SH-SY5Y (cell line): Measurements from ENCODE around the gene ITPR1.

Experiments used
- GATA2 ChIP-seq: IDR thresholded peaks from 2 replicates; pipeline ENCODE4 v1.6.1; 2011; ENCODE audit warnings: mild to moderate bottlenecking, low read depth, low read length
- GATA3 ChIP-seq: IDR thresholded peaks from 2 replicates; pipeline ENCODE4 v1.6.1; 2011; ENCODE audit warnings: low read depth, mild to moderate bottlenecking, low read length, moderate library complexity

GRCh38 chr3:4763604-4764247 is 270.6 kb downstream of the ITPR1 start:
- no peak for TF ChIP-seq GATA2
- TF ChIP-seq GATA3, result no peak
